Transverse colon (tissue), 4 donors: ENCODE results near the gene HACD1.

Experiments
- EP300 ChIP-seq: sonication (generic); formaldehyde crosslinking; IDR thresholded peaks from one replicate; pipeline ENCODE4 v1.6.1; 2017; ENCODE audit warnings: antibody characterized with exemption, low read depth
- POLR2A ChIP-seq: fragments of 450-650 bp; IDR thresholded peaks from one replicate; pipeline ENCODE4 v1.6.1; 2016; ENCODE audit warnings: antibody characterized with exemption, mild to moderate bottlenecking, moderate library complexity
- POLR2AphosphoS5 ChIP-seq, 3 donors: sonication (generic); formaldehyde crosslinking; IDR thresholded peaks; one replicate each; pipeline ENCODE4 v1.6.1; 2016; ENCODE audit warnings: antibody characterized with exemption in 3 of 3
- TF ChIP-seq, protein P1 (sequence below), 5 experiments: fragments of 200-600 bp in 3 of 5; fragments of 450-650 bp in 2 of 5; sonication (generic) in 3 of 5; IDR thresholded peaks; 1 replicate in 2 of 5; 2 replicates in 3 of 5; pipeline ENCODE4 v1.5.1; 2016 to 2017; ENCODE audit warnings: antibody characterized with exemption in 5 of 5, inconsistent platforms in 3 of 5, mild to moderate bottlenecking in 2 of 5, moderate library complexity in 1 of 5

DNA sequence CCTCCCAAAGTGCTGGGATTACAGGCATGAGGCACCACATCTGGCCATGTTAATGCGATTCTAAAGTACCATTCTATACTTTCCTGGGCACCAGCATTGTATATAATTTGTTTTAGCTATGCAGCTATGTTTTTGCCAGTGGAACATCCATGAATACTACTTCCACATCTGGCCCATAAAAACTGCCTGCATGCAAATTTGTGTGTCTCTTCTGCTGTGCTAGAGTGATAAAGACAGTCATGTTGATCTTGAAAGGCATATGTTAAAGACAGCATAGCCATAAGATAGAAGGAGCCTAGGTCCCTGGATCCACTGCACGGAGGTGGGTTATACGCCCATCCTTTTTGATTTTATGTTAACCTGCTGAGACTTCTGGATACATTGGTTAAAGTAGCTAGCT lies 52.3 kb downstream of the HACD1 start:
- TF ChIP-seq EP300, result no peak
- TF ChIP-seq, protein P1, sequence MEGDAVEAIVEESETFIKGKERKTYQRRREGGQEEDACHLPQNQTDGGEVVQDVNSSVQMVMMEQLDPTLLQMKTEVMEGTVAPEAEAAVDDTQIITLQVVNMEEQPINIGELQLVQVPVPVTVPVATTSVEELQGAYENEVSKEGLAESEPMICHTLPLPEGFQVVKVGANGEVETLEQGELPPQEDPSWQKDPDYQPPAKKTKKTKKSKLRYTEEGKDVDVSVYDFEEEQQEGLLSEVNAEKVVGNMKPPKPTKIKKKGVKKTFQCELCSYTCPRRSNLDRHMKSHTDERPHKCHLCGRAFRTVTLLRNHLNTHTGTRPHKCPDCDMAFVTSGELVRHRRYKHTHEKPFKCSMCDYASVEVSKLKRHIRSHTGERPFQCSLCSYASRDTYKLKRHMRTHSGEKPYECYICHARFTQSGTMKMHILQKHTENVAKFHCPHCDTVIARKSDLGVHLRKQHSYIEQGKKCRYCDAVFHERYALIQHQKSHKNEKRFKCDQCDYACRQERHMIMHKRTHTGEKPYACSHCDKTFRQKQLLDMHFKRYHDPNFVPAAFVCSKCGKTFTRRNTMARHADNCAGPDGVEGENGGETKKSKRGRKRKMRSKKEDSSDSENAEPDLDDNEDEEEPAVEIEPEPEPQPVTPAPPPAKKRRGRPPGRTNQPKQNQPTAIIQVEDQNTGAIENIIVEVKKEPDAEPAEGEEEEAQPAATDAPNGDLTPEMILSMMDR (IDR thresholded peaks at IDR 0.05), result no peak
- TF ChIP-seq POLR2AphosphoS5 (IDR thresholded peaks at IDR 0.05), result no peak
- no peak for TF ChIP-seq POLR2A
